GM21381 (cell line): ENCODE data around the gene RTN1.

Experiments used
- ATAC-seq: cut with Tn5 transposase; IDR thresholded peaks from one replicate; pipeline ENCODE4 v1.9.1; 2021; ENCODE audit warnings: mild to moderate bottlenecking, moderate library complexity; ENCODE audit not compliant: unreplicated experiment

The RTN1 gene

DNA sequence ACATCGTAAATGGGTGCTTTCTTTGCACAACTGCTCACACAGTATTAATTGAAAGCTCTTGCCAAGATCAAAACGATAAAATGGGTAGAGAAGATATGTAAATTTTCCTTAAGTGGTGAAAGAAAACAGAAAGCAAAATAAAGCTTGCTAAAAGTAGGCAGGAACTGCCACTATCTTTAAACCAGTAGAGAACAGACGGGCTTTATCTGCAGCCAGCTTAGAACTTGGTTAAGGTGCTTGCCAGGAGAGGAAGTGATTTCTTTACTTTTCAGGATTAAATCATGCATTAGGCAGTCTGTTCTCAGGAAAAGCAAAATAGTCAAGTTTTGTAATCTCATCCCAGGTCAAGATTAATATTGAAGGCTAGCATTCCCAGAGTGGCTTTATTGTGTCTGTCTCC, 237.1 kb downstream of the RTN1 start:
- ATAC-seq: no peak

DNA sequence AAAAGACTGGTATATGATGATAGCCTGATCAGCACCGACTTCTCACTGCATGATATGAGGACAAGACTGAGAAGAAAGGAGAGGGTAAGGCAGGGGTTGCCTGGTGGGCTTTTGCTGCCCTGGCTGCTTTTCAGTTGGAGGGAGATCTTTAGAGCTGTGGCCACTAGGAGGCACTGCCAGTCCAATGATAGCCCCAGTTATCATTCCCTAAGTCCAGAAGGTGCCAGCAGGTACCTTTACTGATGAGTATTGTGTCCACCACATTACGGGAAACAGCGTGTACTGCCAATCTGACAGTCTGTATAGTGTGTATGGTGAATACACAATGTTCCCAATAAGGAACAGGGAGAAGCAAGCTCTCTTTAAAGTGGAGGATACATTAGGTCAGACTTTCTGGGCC, 238.2 kb downstream of the RTN1 start:
- no peak for ATAC-seq

DNA sequence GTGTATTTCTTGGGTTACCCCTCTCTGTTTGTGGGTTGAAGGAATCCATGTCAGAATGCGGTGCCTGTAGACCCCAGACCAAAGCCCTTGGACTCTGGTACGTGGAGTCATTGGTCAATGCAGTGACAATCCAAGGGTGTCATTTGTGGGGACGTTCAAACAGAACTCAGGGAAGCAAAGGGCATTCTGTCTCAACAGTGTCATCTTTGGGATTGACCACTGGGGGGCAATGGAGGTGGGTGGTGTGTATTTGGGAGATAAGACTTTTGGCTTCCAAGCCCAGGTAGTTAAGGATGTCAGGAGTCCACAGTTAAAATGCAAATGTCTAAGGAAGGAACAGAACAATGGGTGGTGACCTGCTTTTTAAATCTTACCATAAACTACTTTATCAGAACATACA, 239.3 kb downstream of the RTN1 start:
- no peak for ATAC-seq

DNA sequence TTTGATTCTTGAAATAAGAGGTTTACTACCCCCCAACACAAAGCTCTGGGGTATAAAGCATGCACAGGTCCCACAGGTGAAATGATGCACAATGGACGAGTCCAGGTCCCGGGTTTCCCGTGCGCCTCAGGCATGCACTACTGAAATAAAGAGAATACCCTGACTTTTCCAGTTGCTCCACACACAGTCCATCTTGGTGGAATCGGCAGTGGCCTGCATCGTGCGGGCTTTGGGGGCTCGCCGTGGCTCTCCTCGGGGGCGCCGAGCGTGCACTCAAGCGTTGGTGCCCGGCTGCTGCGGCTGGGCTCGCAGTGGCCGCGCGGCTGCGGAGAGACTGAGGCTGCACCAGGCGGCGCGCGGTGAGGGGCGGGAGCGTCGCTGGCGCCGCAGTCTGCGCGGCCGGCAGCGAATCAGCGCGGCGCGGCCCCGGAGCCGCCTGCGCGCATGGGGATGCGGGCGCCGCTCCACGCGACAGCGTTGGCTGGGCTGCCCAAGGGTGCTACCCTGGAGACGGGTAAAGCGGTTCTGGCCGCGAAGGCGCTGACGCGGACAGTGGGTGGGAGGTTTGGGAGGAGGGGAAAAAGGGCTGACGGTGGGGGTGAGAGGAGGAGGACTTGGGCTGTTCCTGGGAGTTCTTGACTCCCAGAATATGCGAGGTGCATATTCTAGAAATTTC, 240.2 kb downstream of the RTN1 start:
- no peak for ATAC-seq

GRCh38 chr14:59629444-59630287, 240.9 kb downstream of the RTN1 start:
- no peak for ATAC-seq

DNA sequence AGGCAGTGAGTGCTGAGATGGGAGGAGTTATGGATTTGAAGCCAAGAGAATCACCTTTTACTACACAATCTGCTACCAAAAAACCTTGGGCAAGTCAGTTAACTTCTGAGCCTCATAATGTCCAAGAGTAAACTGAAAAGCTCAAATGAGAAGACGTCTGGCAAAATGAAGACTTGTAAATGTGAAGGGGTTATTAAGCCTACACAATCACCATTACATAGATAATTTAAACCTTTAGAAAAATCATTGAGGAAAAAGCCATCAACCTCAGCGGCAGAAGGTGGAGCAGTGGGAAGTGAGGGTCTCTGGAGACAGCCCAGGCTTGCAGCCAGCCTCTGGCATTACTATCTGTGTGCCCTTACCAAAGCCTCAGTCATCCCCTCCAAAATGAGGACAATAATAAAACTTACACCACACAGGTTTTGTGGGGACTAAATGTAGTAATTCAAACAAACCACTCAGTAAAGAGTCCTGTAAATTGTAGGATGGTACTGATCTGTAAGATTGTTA, 243.5 kb downstream of the RTN1 start:
- no peak for ATAC-seq

GRCh38 chr14:59622631-59623030, 247.9 kb downstream of the RTN1 start:
- ATAC-seq: no peak

- no peak for ATAC-seq
Measured at GRCh38 chr14:59619061-59619460, 251.5 kb downstream of the RTN1 start.

GRCh38 chr14:59601056-59601455, 269.5 kb downstream of the RTN1 start:
- no peak for ATAC-seq

DNA sequence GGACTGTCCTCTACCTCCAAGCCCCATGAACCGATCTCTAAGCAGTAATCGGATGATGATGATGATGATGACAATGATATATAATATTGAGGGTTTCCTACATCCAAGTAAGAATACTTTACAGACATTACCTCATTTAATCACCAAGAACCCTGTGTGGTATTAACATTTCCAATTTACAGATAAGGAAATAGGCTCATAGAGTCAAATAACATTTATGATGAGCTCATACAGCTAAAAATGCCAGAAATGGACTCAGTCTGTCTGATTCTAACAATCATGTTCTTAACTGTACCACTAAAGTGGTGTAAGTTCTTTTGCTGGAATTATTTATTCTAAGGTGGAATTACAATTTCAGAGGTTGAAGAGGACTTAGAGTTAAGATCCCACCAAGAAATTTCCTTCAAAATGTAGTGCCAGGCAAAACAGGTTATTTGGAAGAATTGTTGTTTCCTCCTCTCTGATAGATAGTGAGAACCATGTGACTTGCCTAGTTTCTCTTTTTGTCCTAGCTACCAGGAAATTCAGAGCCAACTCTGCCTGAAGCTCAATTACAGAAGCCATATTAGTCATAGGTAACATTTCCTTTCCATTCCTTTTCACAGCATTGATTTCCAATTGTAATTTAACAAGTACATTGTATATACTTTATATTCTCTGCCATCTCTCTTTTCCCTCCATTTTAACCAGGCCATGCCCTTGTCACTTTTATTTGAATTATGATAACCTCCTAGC, 270.2 kb downstream of the RTN1 start:
- ATAC-seq: no peak

- ATAC-seq: no peak
Measured at GRCh38 chr14:59595071-59595470, 275.5 kb downstream of the RTN1 start.

DNA sequence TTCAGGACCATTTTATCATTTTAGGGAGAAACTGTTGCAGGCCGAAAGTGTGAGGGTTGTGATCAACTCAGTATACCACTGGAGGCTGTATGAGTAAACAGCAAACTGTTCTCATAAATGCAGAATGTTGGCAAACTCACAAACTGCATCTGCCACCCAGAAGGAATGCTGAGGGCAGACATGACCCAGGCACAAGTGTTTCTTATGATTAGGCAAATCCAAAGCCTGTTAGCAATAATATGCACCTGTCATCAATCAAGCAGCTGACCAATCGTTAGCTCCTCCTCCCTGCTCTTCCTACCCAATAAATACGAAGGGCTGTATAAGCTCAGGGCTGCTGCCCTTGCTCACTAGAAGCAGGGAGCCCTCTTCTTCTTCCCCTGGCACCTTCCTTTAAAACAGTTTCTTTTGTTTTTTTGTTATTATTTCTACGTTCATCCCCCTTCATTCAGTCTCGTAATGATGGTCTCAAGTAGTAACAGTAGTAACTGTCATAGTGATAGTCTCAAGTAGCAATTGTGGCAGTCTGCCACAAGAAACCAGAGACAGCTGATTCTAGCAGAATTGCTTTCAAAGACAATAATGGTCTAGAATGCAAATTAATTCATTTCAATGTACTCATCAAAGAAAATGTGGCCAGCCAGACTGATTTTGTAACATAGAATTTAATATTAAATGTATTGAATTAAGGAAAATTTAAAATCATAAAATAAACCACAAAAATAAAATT, 278.8 kb downstream of the RTN1 start:
- ATAC-seq: no peak

- no peak for ATAC-seq
Measured at GRCh38 chr14:59588101-59588500, 282.5 kb downstream of the RTN1 start.

GRCh38 chr14:59585891-59586554, 284.6 kb downstream of the RTN1 start:
- ATAC-seq: no peak

DNA sequence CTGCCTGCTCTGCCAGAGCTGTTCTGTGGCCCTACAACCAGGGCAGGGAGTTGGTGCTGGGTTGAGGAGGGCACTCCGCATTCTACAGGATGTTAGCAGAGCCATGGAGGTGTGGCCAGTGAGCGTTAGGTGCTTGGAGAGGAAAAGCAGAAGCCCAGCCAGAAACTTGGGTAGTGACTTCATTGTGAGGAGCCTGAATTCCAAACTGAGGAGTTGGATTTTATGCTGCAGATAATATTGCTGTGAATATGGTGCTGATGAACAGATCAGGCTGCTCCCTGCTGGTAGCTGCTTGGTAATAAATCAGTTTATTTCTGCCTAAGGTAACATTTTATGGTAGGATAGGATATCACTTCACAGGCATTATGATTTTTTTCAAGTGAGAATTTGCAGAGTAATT, 286.8 kb downstream of the RTN1 start:
- no peak for ATAC-seq

GRCh38 chr14:59582845-59583509, 287.6 kb downstream of the RTN1 start:
- ATAC-seq: no peak

GRCh38 chr14:59582161-59582560, 288.4 kb downstream of the RTN1 start:
- ATAC-seq: no peak

- ATAC-seq: no peak
Measured at GRCh38 chr14:59580911-59581310, 289.7 kb downstream of the RTN1 start.

- peak; percentile 94 for ATAC-seq
Measured at GRCh38 chr14:59576332-59577294, 294.0 kb downstream of the RTN1 start, which contains the start of gene CCDC175. Gene CCDC175, minus strand, starts transcription at chr14:59576812. Its CDS starts 37 bp downstream, at chr14:59576775.
